GM18861 (cell line): ENCODE data around the gene ZCCHC18.

Experiments
- ATAC-seq: cut with Tn5 transposase; IDR thresholded peaks from one replicate; pipeline ENCODE4 v1.9.1; 2021; ENCODE audit not compliant: unreplicated experiment

ZCCHC18 gene

DNA sequence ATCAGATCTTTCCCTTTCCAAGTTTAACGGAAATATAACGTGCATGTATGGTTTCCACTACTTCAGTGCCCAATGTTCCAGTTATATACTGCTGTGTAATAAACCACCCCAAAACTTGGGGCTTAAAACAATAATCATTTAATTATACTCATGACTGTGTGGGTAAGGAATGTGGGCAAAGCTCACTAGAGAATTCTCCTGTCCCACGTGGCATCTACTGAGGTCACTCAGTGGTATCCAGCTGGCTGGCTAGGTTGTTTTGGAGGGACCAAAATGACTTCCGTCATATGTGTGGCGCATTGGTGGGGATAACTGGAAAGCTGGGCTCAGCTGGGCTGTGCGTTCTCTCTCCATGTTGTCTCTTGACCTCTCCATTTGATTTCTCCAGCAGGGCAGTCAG, 18.5 kb downstream of the ZCCHC18 start:
- ATAC-seq, result no peak

DNA sequence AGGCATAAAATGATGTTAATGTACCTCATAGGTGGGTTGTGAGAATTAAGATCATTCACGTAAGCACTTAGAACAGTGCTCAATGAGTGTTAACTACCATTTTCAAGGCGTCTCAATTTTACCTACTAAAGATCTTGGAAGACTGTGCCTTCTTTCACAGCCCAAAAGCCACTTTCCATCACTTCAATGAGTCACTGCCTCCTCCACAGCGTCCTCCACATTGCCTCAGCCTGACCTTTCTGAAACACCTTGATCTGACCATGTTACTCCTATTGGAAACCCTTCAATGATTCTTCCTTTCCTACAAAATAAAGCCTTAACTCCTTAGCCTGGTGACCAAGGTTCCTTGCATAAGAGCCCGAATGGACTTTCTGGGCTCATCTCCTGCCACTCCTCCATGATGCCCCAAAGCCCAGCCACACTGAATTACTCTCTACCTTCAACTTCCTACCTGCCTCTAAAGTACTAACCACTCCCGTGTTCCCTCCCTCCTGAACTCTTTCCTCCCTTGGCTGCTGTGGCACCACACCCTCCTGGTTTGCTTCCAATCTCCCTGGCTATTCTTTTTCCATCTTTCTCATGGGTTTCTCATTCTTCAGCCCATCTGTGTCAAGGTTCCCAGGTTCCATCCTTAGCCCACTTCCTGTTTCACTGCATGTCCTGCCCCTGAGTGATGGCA, 22.4 kb downstream of the ZCCHC18 start:
- ATAC-seq, result no peak

DNA sequence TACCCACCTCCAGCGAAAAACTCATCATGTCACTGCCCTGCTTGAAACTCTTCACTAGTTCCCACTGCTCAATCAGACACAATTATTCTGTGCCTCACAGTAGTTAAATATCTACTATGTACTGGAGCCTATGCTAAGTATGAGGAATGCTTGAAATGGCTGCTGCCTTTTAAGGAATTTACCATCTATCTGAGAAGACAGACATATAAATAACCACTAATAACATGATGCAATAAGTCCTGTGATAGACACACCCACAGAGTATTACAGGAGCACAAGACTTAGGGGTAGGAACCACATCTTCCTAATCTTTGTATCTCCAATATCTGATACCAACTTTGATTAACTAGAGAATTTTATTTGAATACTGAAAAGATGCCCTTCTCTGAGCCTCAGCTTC, 23.4 kb downstream of the ZCCHC18 start:
- ATAC-seq, result no peak

DNA sequence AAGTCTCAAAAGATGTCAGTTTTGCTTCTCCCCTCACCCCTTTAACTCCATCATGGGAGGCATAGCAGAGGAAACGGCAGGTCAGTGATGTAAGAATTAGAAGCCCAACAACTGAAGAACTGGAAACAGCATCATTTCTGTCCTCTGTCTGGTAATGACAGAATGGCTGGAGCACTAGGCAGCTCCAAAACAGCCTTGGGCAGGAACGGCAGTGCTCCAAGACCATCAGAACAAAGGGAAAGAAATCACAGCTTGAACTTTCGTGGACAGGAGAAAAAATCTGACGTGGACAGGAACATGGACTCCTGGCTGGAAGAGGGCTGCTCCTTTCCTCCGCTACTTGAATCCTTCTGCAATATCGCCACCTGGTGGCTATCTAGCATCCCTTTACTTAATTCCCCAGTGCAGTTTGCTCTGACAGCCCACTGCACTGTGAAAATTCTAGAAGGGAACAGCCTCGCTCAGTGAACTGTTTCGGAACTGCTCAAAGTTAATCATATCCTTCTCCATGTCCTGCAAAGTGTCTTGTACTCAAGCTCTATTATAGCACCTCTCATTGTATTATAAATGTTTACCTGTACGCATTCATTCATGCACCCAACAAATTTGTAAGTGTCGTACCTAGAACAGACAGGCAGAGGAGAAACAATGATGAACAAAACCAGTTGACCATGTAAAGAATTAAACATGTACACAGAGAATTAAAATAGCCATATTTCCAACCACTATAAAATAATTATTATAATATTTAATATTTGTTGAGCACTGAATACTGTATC, 24.1 kb downstream of the ZCCHC18 start:
- ATAC-seq, result peak; percentile 88

DNA sequence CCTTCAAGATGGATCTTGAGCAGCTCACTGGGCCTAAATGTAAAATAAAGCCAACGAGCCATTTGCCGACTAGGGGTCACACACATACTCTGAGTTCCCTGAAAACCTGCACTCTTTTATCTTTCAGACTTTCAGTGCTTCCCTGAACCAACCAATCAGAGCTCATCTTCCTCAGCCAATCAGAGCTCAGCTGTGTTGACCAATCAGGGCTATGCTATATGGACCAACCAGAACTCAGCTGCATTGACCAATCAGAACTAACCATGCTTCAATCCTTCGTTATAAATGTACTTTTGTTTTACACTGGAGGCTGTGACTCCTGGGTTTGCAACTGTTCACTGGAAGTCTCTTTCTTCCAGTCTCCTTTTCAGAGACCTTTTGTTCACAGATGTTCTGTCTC, 25.2 kb downstream of the ZCCHC18 start:
- no peak for ATAC-seq

GRCh38 chrX:104141087-104141760, 28.9 kb downstream of the ZCCHC18 start:
- ATAC-seq, result no peak

DNA sequence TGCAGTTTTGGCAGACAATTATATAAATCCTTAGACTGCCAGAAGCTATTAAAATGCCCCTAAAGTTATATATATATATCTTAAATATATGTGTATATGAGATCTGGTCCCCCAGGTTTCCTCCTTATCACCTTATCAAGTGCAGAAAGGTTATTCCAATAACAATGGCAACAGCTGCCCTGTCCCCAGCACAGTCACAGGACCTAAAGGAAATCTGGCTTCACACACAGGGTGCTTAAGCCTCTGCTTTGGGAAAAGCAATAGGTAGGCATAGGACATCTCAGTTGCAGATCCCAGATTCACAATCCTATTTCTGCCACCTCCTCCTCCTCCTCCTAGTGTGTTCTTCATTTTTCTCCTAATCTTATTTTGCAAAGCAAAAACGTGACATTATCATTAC, 38.7 kb downstream of the ZCCHC18 start:
- ATAC-seq, result no peak

GRCh38 chrX:104156630-104157529, 44.6 kb downstream of the ZCCHC18 start, which contains the start of gene SLC25A53:
TSS of gene SLC25A53 (minus strand) at chrX:104157009. CDS start at chrX:104105257, 51,752 bp downstream.
- ATAC-seq, result peak; percentile 86
